H9 (cell line): ENCODE results near the gene REC114. TPM values are rescaled to one million over a fixed set of nuclear protein-coding genes. Genes with fewer than 3 reads are reported as not detected.

ENCODE experiments used
- DNase-seq: peaks from one replicate; pipeline ENCODE4 v3.0.0-alpha.2; 2017
- H2AFZ ChIP-seq: one replicate; pipeline ENCODE4 v1.6.1; 2013; ENCODE audit warnings: mild to moderate bottlenecking, low read length, control low read depth, moderate library complexity
- H2AK5ac ChIP-seq: 2 replicates; pipeline ENCODE4 v1.6.1; 2013; ENCODE audit warnings: low read length, control low read depth, mixed read lengths; ENCODE audit not compliant: insufficient read length
- H2BK120ac ChIP-seq: one replicate; pipeline ENCODE4 v1.6.1; 2013; ENCODE audit warnings: low read depth, mild to moderate bottlenecking, low read length, control low read depth, inconsistent platforms; ENCODE audit not compliant: poor library complexity, severe bottlenecking
- H2BK12ac ChIP-seq: 2 replicates; pipeline ENCODE4 v1.6.1; 2013; ENCODE audit warnings: low read length, control low read depth, mixed read lengths, low read depth; ENCODE audit not compliant: insufficient read length
- H2BK15ac ChIP-seq: 2 replicates; pipeline ENCODE4 v1.6.1; 2013; ENCODE audit warnings: low read depth, low read length, control low read depth
- H2BK20ac ChIP-seq: one replicate; pipeline ENCODE4 v1.6.1; 2013; ENCODE audit warnings: low read depth, mild to moderate bottlenecking, low read length, control low read depth, inconsistent platforms; ENCODE audit not compliant: poor library complexity, severe bottlenecking
- H2BK5ac ChIP-seq: 2 replicates; pipeline ENCODE4 v1.6.1; 2013; ENCODE audit warnings: low read length, control low read depth, mixed read lengths; ENCODE audit not compliant: insufficient read length
- H3K14ac ChIP-seq: 2 replicates; pipeline ENCODE4 v1.6.1; 2013; ENCODE audit warnings: low read length, control low read depth; ENCODE audit not compliant: insufficient read depth
- H3K18ac ChIP-seq: 2 replicates; pipeline ENCODE4 v1.6.1; 2013; ENCODE audit warnings: low read depth, mild to moderate bottlenecking, mixed read lengths, low read length, control low read depth; ENCODE audit not compliant: insufficient read length
- H3K23ac ChIP-seq: 2 replicates; pipeline ENCODE4 v1.6.1; 2013; ENCODE audit warnings: low read length, control low read depth, mixed read lengths, low read depth; ENCODE audit not compliant: insufficient read length
- H3K23me2 ChIP-seq: 2 replicates; pipeline ENCODE4 v1.6.1; 2013; ENCODE audit warnings: low read depth, mild to moderate bottlenecking, mixed read lengths, low read length, control low read depth; ENCODE audit not compliant: insufficient read length, poor library complexity, severe bottlenecking
- H3K27ac ChIP-seq: 2 replicates; pipeline ENCODE4 v1.5.1; 2013; ENCODE audit warnings: low read length, control low read depth, mixed read lengths, low read depth; ENCODE audit not compliant: insufficient read length
- H3K27me3 ChIP-seq: 2 replicates; pipeline ENCODE4 v1.6.1; 2013; ENCODE audit warnings: low read length, control low read depth, inconsistent platforms; ENCODE audit not compliant: insufficient read depth
- H3K4ac ChIP-seq: 2 replicates; pipeline ENCODE4 v1.6.1; 2013; ENCODE audit warnings: low read depth, mild to moderate bottlenecking, control low read depth, inconsistent platforms, low read length, moderate library complexity
- H3K4me1 ChIP-seq: 2 replicates; pipeline ENCODE4 v1.6.1; 2013; ENCODE audit warnings: low read length, control low read depth, inconsistent platforms; ENCODE audit not compliant: insufficient read depth
- H3K4me2 ChIP-seq: 2 replicates; pipeline ENCODE4 v1.6.1; 2013; ENCODE audit warnings: low read length, control low read depth, mixed read lengths; ENCODE audit not compliant: insufficient read length, insufficient read depth
- H3K56ac ChIP-seq: 2 replicates; pipeline ENCODE4 v1.6.1; 2013; ENCODE audit warnings: low read depth, mild to moderate bottlenecking, mixed read lengths, low read length, control low read depth; ENCODE audit not compliant: insufficient read length
- H3K79me1 ChIP-seq: 2 replicates; pipeline ENCODE4 v1.6.1; 2013; ENCODE audit warnings: low read depth, mild to moderate bottlenecking, moderate library complexity, low read length, control low read depth, inconsistent platforms; ENCODE audit not compliant: insufficient read depth, poor library complexity, severe bottlenecking
- H3K79me2 ChIP-seq: 2 replicates; pipeline ENCODE4 v1.6.1; 2013; ENCODE audit warnings: low read length, control low read depth, inconsistent platforms; ENCODE audit not compliant: insufficient read depth
- H3K9ac ChIP-seq: 2 replicates; pipeline ENCODE4 v1.6.1; 2013; ENCODE audit warnings: low read length, control low read depth, mixed read lengths; ENCODE audit not compliant: insufficient read length; ENCODE audit errors: extremely low read depth
- H3K9me3 ChIP-seq: one replicate; pipeline ENCODE4 v1.6.1; 2013; ENCODE audit warnings: low read depth, low read length, inconsistent platforms; ENCODE audit not compliant: control insufficient read depth
- H3T11ph ChIP-seq: one replicate; pipeline ENCODE4 v1.6.1; 2013; ENCODE audit warnings: mild to moderate bottlenecking, low read length, control low read depth, inconsistent platforms
- H4K20me1 ChIP-seq: one replicate; pipeline ENCODE4 v1.6.1; 2013; ENCODE audit not compliant: control insufficient read depth, insufficient read length, insufficient read depth
- H4K5ac ChIP-seq: 2 replicates; pipeline ENCODE4 v1.6.1; 2013; ENCODE audit warnings: low read depth, mild to moderate bottlenecking, mixed read lengths, low read length, control low read depth; ENCODE audit not compliant: insufficient read length
- H4K8ac ChIP-seq: replicated peaks from 2 replicates; pipeline ENCODE4 v1.6.1; 2013; ENCODE audit warnings: low read length, control low read depth, mixed read lengths, low read depth; ENCODE audit not compliant: insufficient read length
- H4K91ac ChIP-seq: 2 replicates; pipeline ENCODE4 v1.6.1; 2013; ENCODE audit warnings: low read depth, mild to moderate bottlenecking, moderate library complexity, mixed read lengths, low read length, control low read depth; ENCODE audit not compliant: insufficient read length
- H3K27ac Mint-ChIP-seq, 3 experiments: 2 replicates in 2 of 3; 3 replicates in 1 of 3; pipeline ENCODE4 v1.8.0; 2020 to 2021; ENCODE audit warnings: mixed read lengths in 3 of 3, mild to moderate bottlenecking in 1 of 3, moderate library complexity in 1 of 3
- H3K27me3 Mint-ChIP-seq: 2 replicates; pipeline ENCODE4 v1.8.0; 2021; ENCODE audit warnings: low read depth, mild to moderate bottlenecking, moderate library complexity, mixed read lengths
- H3K36me3 Mint-ChIP-seq, 3 experiments: 2 replicates in 2 of 3; 3 replicates in 1 of 3; pipeline ENCODE4 v1.8.0; 2020 to 2021; ENCODE audit warnings: low read depth in 3 of 3, mixed read lengths in 3 of 3; ENCODE audit not compliant: insufficient read depth in 1 of 3
- H3K4me1 Mint-ChIP-seq, 2 experiments: 2 replicates each; pipeline ENCODE4 v1.8.0; 2020; ENCODE audit warnings: mixed read lengths in 2 of 2
- H3K4me3 Mint-ChIP-seq, 2 experiments: 2 replicates in 1 of 2; 3 replicates in 1 of 2; pipeline ENCODE4 v1.8.0; 2020 to 2021; ENCODE audit warnings: mild to moderate bottlenecking in 2 of 2, mixed read lengths in 2 of 2, moderate library complexity in 1 of 2
- H3K9me3 Mint-ChIP-seq, 2 experiments: 2 replicates in 1 of 2; 3 replicates in 1 of 2; pipeline ENCODE4 v1.8.0; 2020; ENCODE audit warnings: mild to moderate bottlenecking in 2 of 2, mixed read lengths in 2 of 2, moderate library complexity in 1 of 2
- WGBS: extraction: QIAGEN DNeasy Blood & Tissue Kit; methylation state at CpG from one replicate; pipeline ENCODE4 v1.1.7; 2013; ENCODE audit warnings: missing lambda C conversion rate, low lambda C conversion rate, mixed read lengths; ENCODE audit not compliant: insufficient read length; ENCODE audit errors: extremely low coverage; 5-methylcytosine and 5-hydroxymethylcytosine counted together
- total RNA-seq: library from RNA; stranded (reverse); gene quantifications from 2 replicates; pipeline ENCODE4 v1.2.1, GENCODE V29; 2021
- TF ChIP-seq, protein P1 (sequence below): fragments of 200-600 bp; sonication (generic); conservative IDR thresholded peaks from 3 replicates; pipeline ENCODE4 v1.8.0; 2021; ENCODE audit warnings: antibody characterized with exemption, mild to moderate bottlenecking

REC114 gene
- total RNA-seq, 1 experiment from 2014 or later = not detected

DNA sequence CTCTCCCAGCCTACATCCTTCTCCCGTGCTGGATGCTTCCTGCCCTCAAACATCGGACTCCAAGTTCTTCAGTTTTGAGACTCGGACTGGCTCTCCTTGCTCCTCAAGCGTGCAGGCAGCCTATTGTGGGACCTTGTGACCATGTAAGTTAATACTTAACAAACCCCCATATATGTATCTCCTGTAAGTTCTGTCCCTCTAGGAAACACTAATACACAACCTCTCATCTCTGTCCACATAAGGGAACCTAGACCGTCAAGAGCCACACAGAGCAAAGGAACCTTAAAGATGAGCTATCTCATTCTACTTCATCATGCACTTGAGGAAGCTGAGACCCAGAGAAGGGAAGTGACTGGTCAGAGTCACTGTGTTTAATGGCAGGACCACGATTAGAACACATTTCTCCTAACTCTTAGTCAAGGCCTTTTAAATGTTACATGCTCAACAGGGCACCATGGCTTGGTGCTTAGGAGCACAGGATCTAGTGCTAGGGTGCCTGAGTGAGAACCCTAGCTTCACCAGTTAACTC, 140.0 kb downstream of the REC114 start:
- TF ChIP-seq, protein P1, sequence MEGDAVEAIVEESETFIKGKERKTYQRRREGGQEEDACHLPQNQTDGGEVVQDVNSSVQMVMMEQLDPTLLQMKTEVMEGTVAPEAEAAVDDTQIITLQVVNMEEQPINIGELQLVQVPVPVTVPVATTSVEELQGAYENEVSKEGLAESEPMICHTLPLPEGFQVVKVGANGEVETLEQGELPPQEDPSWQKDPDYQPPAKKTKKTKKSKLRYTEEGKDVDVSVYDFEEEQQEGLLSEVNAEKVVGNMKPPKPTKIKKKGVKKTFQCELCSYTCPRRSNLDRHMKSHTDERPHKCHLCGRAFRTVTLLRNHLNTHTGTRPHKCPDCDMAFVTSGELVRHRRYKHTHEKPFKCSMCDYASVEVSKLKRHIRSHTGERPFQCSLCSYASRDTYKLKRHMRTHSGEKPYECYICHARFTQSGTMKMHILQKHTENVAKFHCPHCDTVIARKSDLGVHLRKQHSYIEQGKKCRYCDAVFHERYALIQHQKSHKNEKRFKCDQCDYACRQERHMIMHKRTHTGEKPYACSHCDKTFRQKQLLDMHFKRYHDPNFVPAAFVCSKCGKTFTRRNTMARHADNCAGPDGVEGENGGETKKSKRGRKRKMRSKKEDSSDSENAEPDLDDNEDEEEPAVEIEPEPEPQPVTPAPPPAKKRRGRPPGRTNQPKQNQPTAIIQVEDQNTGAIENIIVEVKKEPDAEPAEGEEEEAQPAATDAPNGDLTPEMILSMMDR = no peak
- H4K20me1 ChIP-seq = no peaks in the 10 kb centered on the region
- H3K14ac ChIP-seq = no peak overlapping the region

More for the DNA sequence above, 140.0 kb downstream of the REC114 start:
- Histone ChIP-seq H2AK5ac (no peak overlapping the region), H2BK20ac (no peak overlapping the region), H3K23ac (no peak overlapping the region), H2BK120ac (no peak overlapping the region), H4K91ac (no peak overlapping the region), H3K9ac (no peak overlapping the region), H3K18ac (no peak overlapping the region), H3K4ac (no peak overlapping the region), H2AFZ (no peak overlapping the region), H3K27me3 (no peaks in the 10 kb centered on the region), H2BK12ac (no peak overlapping the region), H3K4me1 (no peaks in the 10 kb centered on the region), H2BK5ac (no peak overlapping the region), H3K79me1 (no peaks in the 10 kb centered on the region), H3K56ac (no peak overlapping the region), H2BK15ac (no peak overlapping the region), H3K9me3 (no peaks in the 10 kb centered on the region), H3T11ph (no peak overlapping the region), H3K79me2 (no peaks in the 10 kb centered on the region), H3K4me2 (no peak overlapping the region), H4K5ac (no peak overlapping the region), H4K8ac (no peak overlapping the region), H3K23me2 (no peaks in the 10 kb centered on the region), H3K27ac (no peak overlapping the region)
- H3K36me3 Mint-ChIP-seq = peaks cover 15 to 67% (median 47%) of the 10 kb centered on the region in 3 experiments; a peak in 6 of 7 replicates
- no peaks in the 10 kb centered on the region for H3K27me3 Mint-ChIP-seq
- peaks cover 5 to 6% of the 10 kb centered on the region in 2 experiments for H3K4me1 Mint-ChIP-seq
- no peak overlapping the region for H3K4me3 Mint-ChIP-seq
- WGBS = no CpG with 5 or more reads among the region's 6 CpGs
- DNase-seq = no peak
- H3K9me3 Mint-ChIP-seq = no peaks in the 10 kb centered on the region
- H3K27ac Mint-ChIP-seq = 0 out of 7 replicates have a peak overlapping the region, but pooled peaks of 1 of the 3 experiments have one; percentile 70
